A549 (cell line): ENCODE data around the gene TPCN2. TPM values are rescaled to one million over a fixed set of nuclear protein-coding genes. Genes with fewer than 3 reads are reported as not detected.

Experiments used
- ATAC-seq, 2 experiments: fragments of 200-7000 bp in 1 of 2; fragments of >200 bp in 1 of 2; cut with Nextera tagmentation in 1 of 2; cut with Tn5 transposase in 1 of 2; 3 replicates each; pipeline versions ENCODE4 v1.8.0 to v1.9.1; 2018 to 2020; ENCODE audit warnings: mild to moderate bottlenecking in 1 of 2, moderate library complexity in 1 of 2
- CTCF ChIA-PET: fragments of 300-600 bp; sonication (Branson Sonifier 250); formaldehyde crosslinking; extraction: SDS; loops from one replicate; lab custom pipeline; 2021; ENCODE audit warnings: antibody characterized with exemption, inconsistent platforms; lab: Yijun Ruan, JAX
- POLR2A ChIA-PET: fragments of 350-600 bp; formaldehyde crosslinking; extraction: SDS; loops from one replicate; lab custom pipeline; 2021; ENCODE audit warnings: antibody characterized with exemption, inconsistent platforms; lab: Yijun Ruan, JAX
- DNase-seq, 2 experiments: peaks; one replicate each; pipeline versions ENCODE4 v3.0.0 to v3.0.0-alpha.2; 2011 to 2016; ENCODE audit warnings: low read depth in 1 of 2, low spot score in 1 of 2
- FAIRE-seq: peaks from 2 replicates; lab custom pipeline; 2011; peaks lifted over from hg19 to GRCh38; lab: Jason Lieb, UNC
- H3K27ac ChIP-seq, 2 experiments: fragments of >200 bp; sonication (Bioruptor Twin); formaldehyde crosslinking; 3 replicates each; pipeline ENCODE4 v1.5.1; 2016 to 2017
- H3K4me1 ChIP-seq: fragments of >200 bp; sonication (Bioruptor Twin); formaldehyde crosslinking; 3 replicates; pipeline ENCODE4 v1.6.1; 2016
- H3K4me2 ChIP-seq: fragments of >200 bp; sonication (Bioruptor Twin); formaldehyde crosslinking; 3 replicates; pipeline ENCODE4 v1.6.1; 2016
- H3K4me3 ChIP-seq: fragments of >200 bp; sonication (Bioruptor Twin); formaldehyde crosslinking; 3 replicates; pipeline ENCODE4 v1.5.1; 2016
- H3K9me3 ChIP-seq: fragments of >200 bp; sonication (Bioruptor Twin); formaldehyde crosslinking; 3 replicates; pipeline ENCODE4 v1.6.1; 2016
- CBX8 ChIP-seq: fragments of 200-600 bp; sonication (generic); IDR thresholded peaks from 2 replicates; pipeline ENCODE4 v1.6.1; 2016
- CEBPB ChIP-seq, 2 experiments: fragments of >200 bp in 1 of 2; sonication (Bioruptor Twin) in 1 of 2; formaldehyde crosslinking in 1 of 2; IDR thresholded peaks; 2 replicates each; pipeline ENCODE4 v1.6.1; 2012 to 2016
- EHF ChIP-seq: fragments of 250-450 bp; sonication (Bioruptor Pico); IDR thresholded peaks from 2 replicates; pipeline ENCODE4 v1.5.0; 2020; ENCODE audit warnings: mild to moderate bottlenecking
- EP300 ChIP-seq, 2 experiments: fragments of >200 bp; sonication (Bioruptor Twin); formaldehyde crosslinking; IDR thresholded peaks; 2 replicates in 1 of 2; 3 replicates in 1 of 2; pipeline ENCODE4 v1.6.1; 2016 to 2017
- GATA3 ChIP-seq: IDR thresholded peaks from 2 replicates; pipeline ENCODE4 v1.6.1; 2012; ENCODE audit warnings: borderline replicate concordance
- HEYL ChIP-seq: fragments of 250-450 bp; sonication (Bioruptor Pico); IDR thresholded peaks from 2 replicates; pipeline ENCODE4 v1.8.0; 2021; ENCODE audit warnings: mild to moderate bottlenecking, moderate library complexity
- HOXB5 ChIP-seq: fragments of 250-450 bp; sonication (Bioruptor Pico); IDR thresholded peaks from 2 replicates; pipeline ENCODE4 v1.5.0; 2020; ENCODE audit warnings: mild to moderate bottlenecking, moderate library complexity
- KDM1A ChIP-seq: fragments of 200-600 bp; sonication (generic); IDR thresholded peaks from 2 replicates; pipeline ENCODE4 v1.6.1; 2016; ENCODE audit warnings: low read depth, mild to moderate bottlenecking
- KDM5A ChIP-seq: fragments of 200-600 bp; sonication (generic); IDR thresholded peaks from 2 replicates; pipeline ENCODE4 v1.6.1; 2016; ENCODE audit warnings: antibody characterized with exemption, mild to moderate bottlenecking
- MAFK ChIP-seq: fragments of 450-650 bp; IDR thresholded peaks from 2 replicates; pipeline ENCODE4 v1.6.1; 2014; ENCODE audit not compliant: partially characterized antibody
- RCOR1 ChIP-seq: fragments of 150-350 bp; IDR thresholded peaks from 2 replicates; pipeline ENCODE4 v1.6.1; 2014; ENCODE audit warnings: antibody characterized with exemption, low read length, low read depth
- TFCP2L1 ChIP-seq: fragments of 250-450 bp; sonication (Bioruptor Pico); IDR thresholded peaks from 2 replicates; pipeline ENCODE4 v1.5.0; 2021; ENCODE audit warnings: mild to moderate bottlenecking
- ZC3H11A ChIP-seq: fragments of 450-650 bp; IDR thresholded peaks from 2 replicates; pipeline ENCODE4 v1.6.1; 2014; ENCODE audit warnings: antibody characterized with exemption, mild to moderate bottlenecking
- ZNF302 ChIP-seq: fragments of 250-450 bp; sonication (Bioruptor Pico); IDR thresholded peaks from 2 replicates; pipeline ENCODE4 v1.9.0; 2021; ENCODE audit warnings: inconsistent platforms, mild to moderate bottlenecking, moderate library complexity
- WGBS: methylation state at CpG from one replicate; pipeline ENCODE4 v1.1.6; 2017; ENCODE audit errors: missing lambda C conversion rate; 5-methylcytosine and 5-hydroxymethylcytosine counted together
- polyA plus RNA-seq, 4 experiments: library from polyadenylated mRNA; depleted of rRNA in 3 of 4; stranded (reverse); fragments of >200 nt; fragmentation: RNase III in 1 of 4; extraction: RNeasy Plus Mini Kit Qiagen cat#74134 plus additional on column Dnase treatment in 1 of 4; gene quantifications; 2 replicates in 3 of 4; 3 replicates in 1 of 4; pipeline ENCODE4 v1.2.3, GENCODE V29; 2011 to 2017
- TF ChIP-seq, protein P1 (sequence below): fragments of >200 bp; sonication (Bioruptor Twin); formaldehyde crosslinking; IDR thresholded peaks from 3 replicates; pipeline ENCODE4 v1.5.1; 2016
- TF ChIP-seq, protein P2 (sequence below): fragments of 150-350 bp; IDR thresholded peaks from 2 replicates; pipeline ENCODE4 v1.6.1; 2014; ENCODE audit warnings: low read depth, mild to moderate bottlenecking, low read length
- TF ChIP-seq, protein P3 (sequence below): fragments of 250-450 bp; sonication (Bioruptor Pico); IDR thresholded peaks from 2 replicates; pipeline ENCODE4 v1.5.0; 2020; ENCODE audit warnings: low read depth, mild to moderate bottlenecking, moderate library complexity
- TF ChIP-seq, protein P4 (sequence below): IDR thresholded peaks from 2 replicates; pipeline ENCODE4 v1.6.1; 2012; ENCODE audit warnings: low read depth, borderline replicate concordance
- TF ChIP-seq, protein P5 (sequence below): fragments of >200 bp; sonication (Bioruptor Twin); formaldehyde crosslinking; IDR thresholded peaks from 3 replicates; pipeline ENCODE4 v1.6.1; 2016
- TF ChIP-seq, protein P6 (sequence below): fragments of 250-450 bp; sonication (Bioruptor Pico); IDR thresholded peaks from 2 replicates; pipeline ENCODE4 v1.5.0; 2021; ENCODE audit warnings: mild to moderate bottlenecking, moderate library complexity, borderline replicate concordance
- TF ChIP-seq, protein P7 (sequence below): fragments of >200 bp; sonication (Bioruptor Twin); formaldehyde crosslinking; IDR thresholded peaks from 2 replicates; pipeline ENCODE4 v1.6.1; 2016
- TF ChIP-seq, protein P8 (sequence below): IDR thresholded peaks from 2 replicates; pipeline ENCODE4 v1.6.1; 2012

Gene TPCN2
- polyA plus RNA-seq, 2 of the 4 experiments (the other 2 are of a cell fraction): 8.1 to 8.8 TPM

DNA sequence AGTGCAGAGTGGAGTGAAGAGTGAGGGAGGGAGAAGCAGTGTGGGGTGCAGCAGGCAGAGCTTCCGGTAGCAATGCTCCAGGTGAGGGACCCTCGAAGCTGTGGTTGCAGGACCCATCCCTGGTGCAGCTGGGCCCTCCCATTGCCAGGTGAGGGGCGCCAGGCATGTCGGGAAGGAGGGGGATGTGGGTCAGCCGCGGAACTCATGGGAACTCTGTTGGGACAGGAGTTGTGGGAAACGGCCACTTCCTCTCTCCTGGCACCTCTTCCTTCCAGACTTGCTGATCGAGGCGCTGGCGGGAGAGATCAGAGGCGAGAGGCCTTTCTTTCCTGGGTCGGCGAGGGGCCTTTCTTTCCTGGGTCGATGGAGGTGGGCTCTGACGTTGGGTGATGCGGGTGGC, 48.5 kb downstream of the TPCN2 start:
- CTCF ChIA-PET: interaction anchor here (1.0 to 15.2 kb wide), 5 partner anchors 9 to 587 kb away, joined by 3 to 262 read pairs (median 8); partner anchors contain the start of gene CCND1
- POLR2A ChIA-PET: no interaction called here
- H3K4me3 ChIP-seq: no peak overlapping the region
- 86% methylated on average over 16 of the region's 16 CpGs for WGBS
- no peak overlapping the region for H3K4me2 ChIP-seq
- FAIRE-seq (no peak), DNase-seq (no peak), ATAC-seq (no peak)
- H3K27ac ChIP-seq: no peak overlapping the region
- peaks cover 8% of the 10 kb centered on the region for H3K4me1 ChIP-seq
- H3K9me3 ChIP-seq: no peaks in the 10 kb centered on the region
- TF ChIP-seq EHF (CRISPR knock-in tag): no peak
- no peak for TF ChIP-seq KDM5A
- no peak for TF ChIP-seq CEBPB (IDR thresholded peaks at IDR 0.05)
- TF ChIP-seq GATA3: no peak
- no peak for TF ChIP-seq MAFK
- TF ChIP-seq, protein P1, sequence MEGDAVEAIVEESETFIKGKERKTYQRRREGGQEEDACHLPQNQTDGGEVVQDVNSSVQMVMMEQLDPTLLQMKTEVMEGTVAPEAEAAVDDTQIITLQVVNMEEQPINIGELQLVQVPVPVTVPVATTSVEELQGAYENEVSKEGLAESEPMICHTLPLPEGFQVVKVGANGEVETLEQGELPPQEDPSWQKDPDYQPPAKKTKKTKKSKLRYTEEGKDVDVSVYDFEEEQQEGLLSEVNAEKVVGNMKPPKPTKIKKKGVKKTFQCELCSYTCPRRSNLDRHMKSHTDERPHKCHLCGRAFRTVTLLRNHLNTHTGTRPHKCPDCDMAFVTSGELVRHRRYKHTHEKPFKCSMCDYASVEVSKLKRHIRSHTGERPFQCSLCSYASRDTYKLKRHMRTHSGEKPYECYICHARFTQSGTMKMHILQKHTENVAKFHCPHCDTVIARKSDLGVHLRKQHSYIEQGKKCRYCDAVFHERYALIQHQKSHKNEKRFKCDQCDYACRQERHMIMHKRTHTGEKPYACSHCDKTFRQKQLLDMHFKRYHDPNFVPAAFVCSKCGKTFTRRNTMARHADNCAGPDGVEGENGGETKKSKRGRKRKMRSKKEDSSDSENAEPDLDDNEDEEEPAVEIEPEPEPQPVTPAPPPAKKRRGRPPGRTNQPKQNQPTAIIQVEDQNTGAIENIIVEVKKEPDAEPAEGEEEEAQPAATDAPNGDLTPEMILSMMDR: no peak

DNA sequence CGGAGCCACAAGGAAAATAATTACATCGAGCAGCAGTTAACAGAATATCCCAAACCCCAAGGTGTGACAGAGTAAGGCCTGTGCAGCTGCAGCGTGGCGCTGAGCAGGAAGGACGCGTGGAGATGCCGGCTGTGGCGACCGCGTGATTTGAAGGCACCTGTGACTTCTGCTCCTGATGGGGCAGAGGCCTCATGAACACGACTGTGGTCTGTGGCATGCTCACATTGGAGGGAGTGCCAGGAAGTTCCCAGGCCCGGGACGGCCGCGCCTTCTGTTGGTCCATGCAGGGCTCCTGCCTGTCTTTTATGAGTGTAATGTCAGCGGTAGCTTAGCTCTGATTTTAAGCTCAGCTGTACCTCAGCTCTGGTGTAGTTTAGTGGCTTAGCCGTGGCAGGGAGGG, 50.4 kb downstream of the TPCN2 start:
- Histone ChIP-seq H3K27ac (no peak overlapping the region), H3K4me1 (peaks cover 23% of the 10 kb centered on the region)
- POLR2A ChIA-PET: no interaction called here
- CTCF ChIA-PET: interaction anchor here (3.0 to 15.2 kb wide), 6 partner anchors 9 to 585 kb away, joined by 13 to 262 read pairs (median 52); partner anchors contain the start of gene CCND1
- TF ChIP-seq, protein P2, sequence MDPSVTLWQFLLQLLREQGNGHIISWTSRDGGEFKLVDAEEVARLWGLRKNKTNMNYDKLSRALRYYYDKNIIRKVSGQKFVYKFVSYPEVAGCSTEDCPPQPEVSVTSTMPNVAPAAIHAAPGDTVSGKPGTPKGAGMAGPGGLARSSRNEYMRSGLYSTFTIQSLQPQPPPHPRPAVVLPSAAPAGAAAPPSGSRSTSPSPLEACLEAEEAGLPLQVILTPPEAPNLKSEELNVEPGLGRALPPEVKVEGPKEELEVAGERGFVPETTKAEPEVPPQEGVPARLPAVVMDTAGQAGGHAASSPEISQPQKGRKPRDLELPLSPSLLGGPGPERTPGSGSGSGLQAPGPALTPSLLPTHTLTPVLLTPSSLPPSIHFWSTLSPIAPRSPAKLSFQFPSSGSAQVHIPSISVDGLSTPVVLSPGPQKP: no peak
- TF ChIP-seq RCOR1 (no peak), HOXB5 (CRISPR knock-in tag) (no peak), HEYL (CRISPR knock-in tag) (no peak), ZNF302 (CRISPR knock-in tag) (no peak), EP300 (IDR thresholded peaks at IDR 0.05) (no peak), TFCP2L1 (no peak), MAFK (no peak), ZC3H11A (no peak), KDM1A (no peak), CBX8 (no peak)
- TF ChIP-seq, protein P3, sequence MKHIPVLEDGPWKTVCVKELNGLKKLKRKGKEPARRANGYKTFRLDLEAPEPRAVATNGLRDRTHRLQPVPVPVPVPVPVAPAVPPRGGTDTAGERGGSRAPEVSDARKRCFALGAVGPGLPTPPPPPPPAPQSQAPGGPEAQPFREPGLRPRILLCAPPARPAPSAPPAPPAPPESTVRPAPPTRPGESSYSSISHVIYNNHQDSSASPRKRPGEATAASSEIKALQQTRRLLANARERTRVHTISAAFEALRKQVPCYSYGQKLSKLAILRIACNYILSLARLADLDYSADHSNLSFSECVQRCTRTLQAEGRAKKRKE: no peak
- TF ChIP-seq, protein P4, sequence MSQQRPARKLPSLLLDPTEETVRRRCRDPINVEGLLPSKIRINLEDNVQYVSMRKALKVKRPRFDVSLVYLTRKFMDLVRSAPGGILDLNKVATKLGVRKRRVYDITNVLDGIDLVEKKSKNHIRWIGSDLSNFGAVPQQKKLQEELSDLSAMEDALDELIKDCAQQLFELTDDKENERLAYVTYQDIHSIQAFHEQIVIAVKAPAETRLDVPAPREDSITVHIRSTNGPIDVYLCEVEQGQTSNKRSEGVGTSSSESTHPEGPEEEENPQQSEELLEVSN: no peak
- TF ChIP-seq, protein P5, sequence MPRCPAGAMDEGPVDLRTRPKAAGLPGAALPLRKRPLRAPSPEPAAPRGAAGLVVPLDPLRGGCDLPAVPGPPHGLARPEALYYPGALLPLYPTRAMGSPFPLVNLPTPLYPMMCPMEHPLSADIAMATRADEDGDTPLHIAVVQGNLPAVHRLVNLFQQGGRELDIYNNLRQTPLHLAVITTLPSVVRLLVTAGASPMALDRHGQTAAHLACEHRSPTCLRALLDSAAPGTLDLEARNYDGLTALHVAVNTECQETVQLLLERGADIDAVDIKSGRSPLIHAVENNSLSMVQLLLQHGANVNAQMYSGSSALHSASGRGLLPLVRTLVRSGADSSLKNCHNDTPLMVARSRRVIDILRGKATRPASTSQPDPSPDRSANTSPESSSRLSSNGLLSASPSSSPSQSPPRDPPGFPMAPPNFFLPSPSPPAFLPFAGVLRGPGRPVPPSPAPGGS: no peak
- TF ChIP-seq, protein P6, sequence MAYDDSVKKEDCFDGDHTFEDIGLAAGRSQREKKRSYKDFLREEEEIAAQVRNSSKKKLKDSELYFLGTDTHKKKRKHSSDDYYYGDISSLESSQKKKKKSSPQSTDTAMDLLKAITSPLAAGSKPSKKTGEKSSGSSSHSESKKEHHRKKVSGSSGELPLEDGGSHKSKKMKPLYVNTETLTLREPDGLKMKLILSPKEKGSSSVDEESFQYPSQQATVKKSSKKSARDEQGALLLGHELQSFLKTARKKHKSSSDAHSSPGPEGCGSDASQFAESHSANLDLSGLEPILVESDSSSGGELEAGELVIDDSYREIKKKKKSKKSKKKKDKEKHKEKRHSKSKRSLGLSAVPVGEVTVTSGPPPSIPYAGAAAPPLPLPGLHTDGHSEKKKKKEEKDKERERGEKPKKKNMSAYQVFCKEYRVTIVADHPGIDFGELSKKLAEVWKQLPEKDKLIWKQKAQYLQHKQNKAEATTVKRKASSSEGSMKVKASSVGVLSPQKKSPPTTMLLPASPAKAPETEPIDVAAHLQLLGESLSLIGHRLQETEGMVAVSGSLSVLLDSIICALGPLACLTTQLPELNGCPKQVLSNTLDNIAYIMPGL: no peak
- TF ChIP-seq, protein P7, sequence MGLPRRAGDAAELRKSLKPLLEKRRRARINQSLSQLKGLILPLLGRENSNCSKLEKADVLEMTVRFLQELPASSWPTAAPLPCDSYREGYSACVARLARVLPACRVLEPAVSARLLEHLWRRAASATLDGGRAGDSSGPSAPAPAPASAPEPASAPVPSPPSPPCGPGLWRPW: no peak
- TF ChIP-seq, protein P1: no peak
- TF ChIP-seq, protein P8, sequence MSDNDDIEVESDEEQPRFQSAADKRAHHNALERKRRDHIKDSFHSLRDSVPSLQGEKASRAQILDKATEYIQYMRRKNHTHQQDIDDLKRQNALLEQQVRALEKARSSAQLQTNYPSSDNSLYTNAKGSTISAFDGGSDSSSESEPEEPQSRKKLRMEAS: no peak
- TF ChIP-seq, all 56 proteins: peak for 0
- FAIRE-seq (no peak), ATAC-seq (no peak), DNase-seq (no peak)
- H3K4me3 ChIP-seq: no peak overlapping the region
- 64% methylated on average over 10 of the region's 17 CpGs for WGBS
- no peak overlapping the region for H3K4me2 ChIP-seq
- no peaks in the 10 kb centered on the region for H3K9me3 ChIP-seq
